Progenitor cell of endocrine pancreas (in vitro differentiated cells): ENCODE data around the gene TMSB4Y. TPM values are rescaled to one million over a fixed set of nuclear protein-coding genes. Genes with fewer than 3 reads are reported as not detected.

Experiments used
- DNase-seq: peaks from one replicate; pipeline ENCODE4 v3.0.0; 2021; ENCODE audit warnings: low spot score; ENCODE audit not compliant: unreplicated experiment
- H3K27ac Mint-ChIP-seq: 2 replicates; pipeline ENCODE4 v1.8.0; 2021; ENCODE audit warnings: mild to moderate bottlenecking, moderate library complexity, mixed read lengths
- H3K27me3 Mint-ChIP-seq: 2 replicates; pipeline ENCODE4 v1.8.0; 2021; ENCODE audit warnings: mixed read lengths
- H3K36me3 Mint-ChIP-seq: 2 replicates; pipeline ENCODE4 v1.8.0; 2022; ENCODE audit warnings: mixed read lengths; ENCODE audit not compliant: insufficient read depth
- H3K4me1 Mint-ChIP-seq: 2 replicates; pipeline ENCODE4 v1.8.0; 2021; ENCODE audit warnings: low read depth, mixed read lengths
- H3K4me3 Mint-ChIP-seq: 2 replicates; pipeline ENCODE4 v1.8.0; 2021; ENCODE audit warnings: low read depth, mild to moderate bottlenecking, moderate library complexity, mixed read lengths
- H3K9me3 Mint-ChIP-seq: 2 replicates; pipeline ENCODE4 v1.8.0; 2021; ENCODE audit warnings: low read depth, mixed read lengths
- total RNA-seq: library from RNA; stranded (reverse); gene quantifications from 2 replicates; pipeline ENCODE4 v1.2.1, GENCODE V29; 2021
- TF ChIP-seq, protein P1 (sequence below): fragments of 200-600 bp; sonication (generic); IDR thresholded peaks from one replicate; pipeline ENCODE4 v1.5.0; 2021; ENCODE audit warnings: antibody characterized with exemption, mild to moderate bottlenecking; ENCODE audit not compliant: unreplicated experiment

TMSB4Y gene
- total RNA-seq, 1 donor from 2014 or later, result not detected

DNA sequence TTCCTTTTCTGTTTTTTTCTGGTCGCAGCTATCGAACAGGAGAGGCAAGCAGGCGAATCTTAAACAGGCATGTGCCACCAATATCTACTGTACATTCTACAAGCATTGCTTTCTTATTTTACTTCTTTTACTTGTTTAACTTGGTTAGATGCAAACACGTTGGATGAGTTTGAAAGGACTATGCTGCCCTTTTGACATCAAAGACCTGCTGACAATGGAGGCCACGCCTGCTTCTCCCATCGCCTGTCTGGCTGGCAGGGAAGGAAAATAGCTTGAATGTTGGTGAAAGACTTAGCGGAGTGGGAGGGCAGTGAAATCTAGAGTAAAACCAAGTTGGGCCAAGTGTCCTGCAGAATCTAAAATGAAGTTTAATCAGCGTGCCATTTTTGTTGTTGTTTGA lies 1.5 kb downstream of the TMSB4Y start:
- Mint-ChIP-seq H3K4me3 (no peak overlapping the region), H3K36me3 (no peaks in the 10 kb centered on the region), H3K27me3 (no peaks in the 10 kb centered on the region), H3K9me3 (no peaks in the 10 kb centered on the region), H3K27ac (no peak overlapping the region), H3K4me1 (no peaks in the 10 kb centered on the region)
- no peak for DNase-seq
- TF ChIP-seq, protein P1, sequence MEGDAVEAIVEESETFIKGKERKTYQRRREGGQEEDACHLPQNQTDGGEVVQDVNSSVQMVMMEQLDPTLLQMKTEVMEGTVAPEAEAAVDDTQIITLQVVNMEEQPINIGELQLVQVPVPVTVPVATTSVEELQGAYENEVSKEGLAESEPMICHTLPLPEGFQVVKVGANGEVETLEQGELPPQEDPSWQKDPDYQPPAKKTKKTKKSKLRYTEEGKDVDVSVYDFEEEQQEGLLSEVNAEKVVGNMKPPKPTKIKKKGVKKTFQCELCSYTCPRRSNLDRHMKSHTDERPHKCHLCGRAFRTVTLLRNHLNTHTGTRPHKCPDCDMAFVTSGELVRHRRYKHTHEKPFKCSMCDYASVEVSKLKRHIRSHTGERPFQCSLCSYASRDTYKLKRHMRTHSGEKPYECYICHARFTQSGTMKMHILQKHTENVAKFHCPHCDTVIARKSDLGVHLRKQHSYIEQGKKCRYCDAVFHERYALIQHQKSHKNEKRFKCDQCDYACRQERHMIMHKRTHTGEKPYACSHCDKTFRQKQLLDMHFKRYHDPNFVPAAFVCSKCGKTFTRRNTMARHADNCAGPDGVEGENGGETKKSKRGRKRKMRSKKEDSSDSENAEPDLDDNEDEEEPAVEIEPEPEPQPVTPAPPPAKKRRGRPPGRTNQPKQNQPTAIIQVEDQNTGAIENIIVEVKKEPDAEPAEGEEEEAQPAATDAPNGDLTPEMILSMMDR, result no peak

DNA sequence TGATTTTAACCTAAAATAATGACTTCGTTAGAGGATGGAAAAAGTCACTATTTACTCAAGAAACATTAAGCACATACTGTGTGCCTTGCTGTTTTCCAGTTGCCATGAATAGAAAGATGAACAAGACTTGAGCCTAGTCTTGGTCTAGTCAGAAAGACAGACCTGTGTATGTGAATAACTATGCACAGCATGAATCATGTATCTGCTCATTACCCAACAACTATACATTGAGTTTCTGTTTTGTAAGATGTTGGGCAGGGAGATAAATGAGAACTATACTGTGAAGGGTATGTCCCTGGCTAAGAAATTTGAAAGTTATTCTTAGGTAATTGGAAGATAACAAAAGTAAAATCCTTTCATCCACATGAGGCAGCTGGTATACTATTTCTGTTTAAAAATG lies 4.3 kb downstream of the TMSB4Y start:
- DNase-seq, result no peak
- no peak overlapping the region for H3K27ac Mint-ChIP-seq
- H3K27me3 Mint-ChIP-seq, result no peaks in the 10 kb centered on the region
- no peaks in the 10 kb centered on the region for H3K9me3 Mint-ChIP-seq
- no peak overlapping the region for H3K4me3 Mint-ChIP-seq
- no peaks in the 10 kb centered on the region for H3K4me1 Mint-ChIP-seq
- no peaks in the 10 kb centered on the region for H3K36me3 Mint-ChIP-seq
- TF ChIP-seq, protein P1, result no peak

DNA sequence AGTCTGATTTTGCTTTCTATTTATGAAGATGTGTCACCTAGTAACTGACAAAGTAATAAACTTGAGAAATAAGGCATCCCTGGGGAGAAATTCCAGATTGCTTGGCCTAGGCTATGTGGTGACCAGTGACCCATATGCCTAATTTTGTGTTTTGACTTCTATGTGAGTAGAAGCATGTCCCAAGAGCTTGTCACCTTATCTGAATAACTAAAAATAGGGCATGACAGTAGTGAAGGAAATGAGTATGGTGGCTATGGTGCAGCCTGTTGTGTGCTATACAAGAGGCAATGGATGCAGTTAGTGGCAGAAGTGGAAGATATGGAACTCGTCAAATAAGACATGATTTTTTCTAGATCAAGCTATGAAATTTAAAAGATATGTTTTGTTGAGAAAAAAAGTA lies 15.3 kb downstream of the TMSB4Y start:
- Mint-ChIP-seq H3K9me3 (no peaks in the 10 kb centered on the region), H3K27ac (no peak overlapping the region), H3K36me3 (no peaks in the 10 kb centered on the region), H3K27me3 (no peaks in the 10 kb centered on the region), H3K4me3 (no peak overlapping the region), H3K4me1 (no peaks in the 10 kb centered on the region)
- TF ChIP-seq, protein P1, result no peak
- no peak for DNase-seq

DNA sequence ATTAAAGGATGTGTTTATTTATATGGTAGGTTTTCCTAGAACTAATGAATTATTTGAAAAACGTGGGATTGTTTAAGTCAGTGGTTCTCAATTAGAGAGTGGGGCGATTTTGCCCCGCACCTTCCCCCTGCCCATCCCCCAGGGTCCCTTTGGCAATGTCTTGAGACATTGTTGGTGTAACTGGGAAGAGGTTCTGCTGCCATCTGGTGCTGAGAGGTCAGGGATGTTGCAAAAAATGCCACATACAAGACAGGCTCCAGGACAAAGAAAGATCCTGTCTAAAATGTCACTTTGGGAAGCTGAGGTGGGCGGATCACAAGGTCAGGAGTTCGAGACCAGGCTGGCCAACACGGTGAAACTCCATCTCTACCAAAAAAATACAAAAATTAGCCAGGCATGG lies 25.8 kb downstream of the TMSB4Y start:
- no peaks in the 10 kb centered on the region for H3K9me3 Mint-ChIP-seq
- DNase-seq, result no peak
- TF ChIP-seq, protein P1, result no peak
- H3K4me3 Mint-ChIP-seq, result no peak overlapping the region
- H3K27ac Mint-ChIP-seq, result no peak overlapping the region
- no peaks in the 10 kb centered on the region for H3K36me3 Mint-ChIP-seq
- H3K4me1 Mint-ChIP-seq, result no peaks in the 10 kb centered on the region
- H3K27me3 Mint-ChIP-seq, result no peaks in the 10 kb centered on the region

DNA sequence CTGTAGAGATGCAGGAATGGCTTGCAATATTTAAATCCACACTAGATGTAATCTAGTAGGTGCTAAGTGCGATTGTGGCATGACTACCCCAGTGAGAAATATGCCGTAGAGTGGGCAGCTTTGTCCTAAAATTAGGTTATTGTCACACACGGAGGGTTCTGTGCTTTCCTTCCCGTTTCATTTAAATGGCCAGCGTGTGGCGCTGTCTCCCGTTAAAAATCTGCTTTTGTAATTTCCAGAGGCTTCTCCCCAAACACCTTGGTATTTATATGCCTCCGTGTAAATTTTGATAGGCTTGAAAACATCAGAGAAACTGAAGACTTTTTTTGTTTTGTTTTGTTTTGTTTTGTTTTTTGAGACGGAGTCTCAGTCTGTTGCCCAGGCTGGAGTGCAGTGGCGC lies 34.9 kb downstream of the TMSB4Y start:
- no peak for DNase-seq
- H3K4me3 Mint-ChIP-seq, result no peak overlapping the region
- no peaks in the 10 kb centered on the region for H3K4me1 Mint-ChIP-seq
- no peak overlapping the region for H3K27ac Mint-ChIP-seq
- no peaks in the 10 kb centered on the region for H3K9me3 Mint-ChIP-seq
- TF ChIP-seq, protein P1, result no peak
- no peaks in the 10 kb centered on the region for H3K36me3 Mint-ChIP-seq
- H3K27me3 Mint-ChIP-seq, result no peaks in the 10 kb centered on the region
